Tibial nerve (tissue), 4 donors: ENCODE measurements around the gene RBFA. TPM values are rescaled to one million over a fixed set of nuclear protein-coding genes. Genes with fewer than 3 reads are reported as not detected.

Experiments
- DNase-seq, 2 donors: peaks; one replicate each; pipeline ENCODE4 v3.0.0-alpha.2; 2019; ENCODE audit warnings: low spot score in 2 of 2
- H3K27ac ChIP-seq, 4 donors: fragments of 200-600 bp; sonication (generic) in 3 of 4; one replicate each; pipeline ENCODE4 v1.5.1; 2017 to 2019; ENCODE audit warnings: mild to moderate bottlenecking in 1 of 4
- H3K27me3 ChIP-seq, 2 donors: fragments of 200-600 bp; sonication (generic) in 1 of 2; one replicate each; pipeline versions ENCODE4 v1.5.1 to v1.6.0; 2017 to 2019
- H3K36me3 ChIP-seq, 3 donors: fragments of 200-600 bp; sonication (generic); one replicate each; pipeline ENCODE4 v1.5.1; 2018 to 2019
- H3K4me1 ChIP-seq, 4 donors: fragments of 200-600 bp; sonication (generic) in 3 of 4; one replicate each; pipeline ENCODE4 v1.5.1; 2017 to 2019
- H3K4me3 ChIP-seq, 4 donors: fragments of 200-600 bp; sonication (generic) in 3 of 4; one replicate each; pipeline ENCODE4 v1.5.1; 2017 to 2019; ENCODE audit warnings: mild to moderate bottlenecking in 1 of 4, moderate library complexity in 1 of 4
- H3K9me3 ChIP-seq, 4 donors: fragments of 200-600 bp; sonication (generic) in 3 of 4; one replicate each; pipeline ENCODE4 v1.5.1; 2017 to 2019
- CTCF ChIP-seq, 5 experiments: fragments of 200-600 bp in 3 of 5; fragments of 450-650 bp in 2 of 5; sonication (generic) in 3 of 5; IDR thresholded peaks; one replicate each; pipeline ENCODE4 v1.5.1; 2016 to 2019; ENCODE audit warnings: antibody characterized with exemption in 5 of 5, mild to moderate bottlenecking in 3 of 5, moderate library complexity in 2 of 5
- EP300 ChIP-seq, 2 donors: sonication (generic); formaldehyde crosslinking; IDR thresholded peaks; one replicate each; pipeline ENCODE4 v1.6.1; 2017; ENCODE audit warnings: antibody characterized with exemption in 2 of 2, mild to moderate bottlenecking in 1 of 2
- POLR2A ChIP-seq, 2 donors: fragments of 450-650 bp; IDR thresholded peaks; one replicate each; pipeline ENCODE4 v1.6.1; 2017; ENCODE audit warnings: antibody characterized with exemption in 2 of 2, mild to moderate bottlenecking in 2 of 2, moderate library complexity in 2 of 2
- whole genome bisulfite sequencing, 2 donors: methylation state at CpG; one replicate each; pipeline ENCODE4 v1.1.5; 2018; 5-methylcytosine and 5-hydroxymethylcytosine counted together
- total RNA-seq, 4 donors: library from RNA; depleted of rRNA; stranded (reverse); fragments of >200 nt; gene quantifications; one replicate each; pipeline ENCODE4 v1.1.0, GENCODE V29; 2016

Gene RBFA
- total RNA-seq, 4 donors from 2014 or later, result 33.3 to 36.1 (median 33.6) TPM

GRCh38 chr18:80075940-80076339, 41.7 kb downstream of the RBFA start:
- Histone ChIP-seq H3K4me3 (no peak overlapping the region), H3K9me3 (no peaks in the 10 kb centered on the region), H3K36me3 (peaks cover 0 to 51% (median 0%) of the 10 kb centered on the region in 3 donors), H3K27me3 (no peaks in the 10 kb centered on the region), H3K27ac (no peak overlapping the region), H3K4me1 (no peaks in the 10 kb centered on the region)
- no peak for TF ChIP-seq CTCF (IDR thresholded peaks at IDR 0.05)
- no peak for TF ChIP-seq EP300 (IDR thresholded peaks at IDR 0.05)
- TF ChIP-seq POLR2A (IDR thresholded peaks at IDR 0.05), result no peak
- WGBS, 2 donors, result 87 to 91% methylated on average over 5 to 7 of the region's 7 CpGs
- no peak for DNase-seq

GRCh38 chr18:80076379-80076778, 42.1 kb downstream of the RBFA start:
- TF ChIP-seq POLR2A (IDR thresholded peaks at IDR 0.05) (no peak), EP300 (IDR thresholded peaks at IDR 0.05) (no peak), CTCF (IDR thresholded peaks at IDR 0.05) (no peak)
- WGBS, 2 donors, result 93 to 94% methylated on average over 9 of the region's 9 CpGs
- Histone ChIP-seq H3K27me3 (no peaks in the 10 kb centered on the region), H3K4me1 (no peaks in the 10 kb centered on the region), H3K4me3 (no peak overlapping the region), H3K27ac (no peak overlapping the region), H3K9me3 (no peaks in the 10 kb centered on the region), H3K36me3 (peaks cover 0 to 55% (median 0%) of the 10 kb centered on the region in 3 donors)
- DNase-seq, result no peak

- TF ChIP-seq POLR2A (IDR thresholded peaks at IDR 0.05) (no peak), EP300 (IDR thresholded peaks at IDR 0.05) (no peak)
- DNase-seq, result no peak
- Histone ChIP-seq H3K4me1 (no peaks in the 10 kb centered on the region), H3K9me3 (no peaks in the 10 kb centered on the region), H3K4me3 (no peak overlapping the region), H3K27me3 (no peaks in the 10 kb centered on the region), H3K27ac (no peak overlapping the region), H3K36me3 (peaks cover 0 to 69% (median 0%) of the 10 kb centered on the region in 3 donors)
- WGBS, 2 donors, result 96 to 97% methylated on average over 17 to 19 of the region's 21 CpGs
Measured at GRCh38 chr18:80077873-80078272, 43.6 kb downstream of the RBFA start.

Other genes with a start within 250 kb of the RBFA start
- gene KCNG2, start 236.5 kb upstream of the RBFA start, total RNA-seq, result under 1 TPM in 3 of 4 donors, not detected in 1; 0.60 to 0.84 (median 0.78) TPM
- 100 to 1,000 TPM; 112 to 361 (median 222) TPM for gene SLC66A2, start 82.8 kb upstream of the RBFA start, total RNA-seq
- gene HSBP1L1, start 69.8 kb upstream of the RBFA start, total RNA-seq, result 10 to 100 TPM; 18.0 to 35.4 (median 29.7) TPM
- gene TXNL4A, start 45.9 kb upstream of the RBFA start, total RNA-seq, result 10 to 100 TPM; 19.0 to 34.9 (median 32.5) TPM
- 10 to 100 TPM; 16.5 to 21.8 (median 16.8) TPM for gene ADNP2, start 74.8 kb downstream of the RBFA start, total RNA-seq
- gene PARD6G, start 213.1 kb downstream of the RBFA start, total RNA-seq, result 10 to 100 TPM; 10.2 to 10.7 (median 10.4) TPM